Measurements from ENCODE around the gene C11orf52.

DNA sequence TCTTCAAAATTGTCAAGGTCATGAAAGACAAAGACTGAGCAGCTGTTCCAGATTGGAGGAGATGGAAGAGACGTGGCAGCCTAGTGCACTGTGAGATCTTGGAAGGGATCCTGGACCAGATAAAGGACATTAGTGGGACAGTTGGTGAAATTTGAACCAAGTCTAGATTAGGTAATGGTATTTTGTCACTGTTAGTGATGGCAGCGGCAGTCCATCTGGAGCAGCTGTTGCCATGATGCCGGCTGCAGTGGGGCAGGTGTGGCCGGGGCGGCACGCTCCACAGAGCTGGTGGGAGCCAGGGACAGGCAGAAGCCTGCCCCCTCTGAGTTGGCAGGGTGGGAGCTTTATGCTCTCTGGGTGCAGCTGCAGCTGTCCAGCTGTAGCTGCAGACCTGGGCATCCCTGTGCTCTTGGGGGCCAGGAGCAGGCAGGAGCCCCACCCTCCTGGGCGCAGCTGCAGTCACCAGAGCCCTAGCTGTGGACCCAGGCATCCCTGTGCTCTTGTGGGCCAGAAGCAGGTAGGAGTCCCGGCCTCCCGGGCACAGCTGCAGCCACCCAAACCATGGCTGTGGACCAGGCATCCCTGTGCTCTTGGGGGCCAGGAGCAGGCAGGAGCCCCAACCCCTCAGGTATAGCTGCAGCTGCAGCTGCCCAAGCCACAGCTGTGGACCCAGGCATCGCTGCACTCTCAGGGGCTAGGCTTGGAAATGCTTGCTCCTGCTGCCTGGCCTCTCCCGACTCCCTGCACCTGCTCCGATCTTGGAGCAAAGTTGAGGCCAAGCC lies 39.1 kb downstream of the C11orf52 start:
- TF ChIP-seq, protein P1, sequence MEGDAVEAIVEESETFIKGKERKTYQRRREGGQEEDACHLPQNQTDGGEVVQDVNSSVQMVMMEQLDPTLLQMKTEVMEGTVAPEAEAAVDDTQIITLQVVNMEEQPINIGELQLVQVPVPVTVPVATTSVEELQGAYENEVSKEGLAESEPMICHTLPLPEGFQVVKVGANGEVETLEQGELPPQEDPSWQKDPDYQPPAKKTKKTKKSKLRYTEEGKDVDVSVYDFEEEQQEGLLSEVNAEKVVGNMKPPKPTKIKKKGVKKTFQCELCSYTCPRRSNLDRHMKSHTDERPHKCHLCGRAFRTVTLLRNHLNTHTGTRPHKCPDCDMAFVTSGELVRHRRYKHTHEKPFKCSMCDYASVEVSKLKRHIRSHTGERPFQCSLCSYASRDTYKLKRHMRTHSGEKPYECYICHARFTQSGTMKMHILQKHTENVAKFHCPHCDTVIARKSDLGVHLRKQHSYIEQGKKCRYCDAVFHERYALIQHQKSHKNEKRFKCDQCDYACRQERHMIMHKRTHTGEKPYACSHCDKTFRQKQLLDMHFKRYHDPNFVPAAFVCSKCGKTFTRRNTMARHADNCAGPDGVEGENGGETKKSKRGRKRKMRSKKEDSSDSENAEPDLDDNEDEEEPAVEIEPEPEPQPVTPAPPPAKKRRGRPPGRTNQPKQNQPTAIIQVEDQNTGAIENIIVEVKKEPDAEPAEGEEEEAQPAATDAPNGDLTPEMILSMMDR (IDR thresholded peaks at IDR 0.05) = no peak
- TF ChIP-seq POLR2A (IDR thresholded peaks at IDR 0.05) = no peak

All from lower leg skin (tissue), 3 donors.